Stimulated activated CD4-positive, alpha-beta T cell treated with anti-CD3 and anti-CD28 coated beads, Interleukin-4, amount 100 ng/mL, for 24 hours (primary cell): ENCODE results near the gene GNL2.

ENCODE experiments used
- DNase-seq: peaks from one replicate; pipeline ENCODE4 v3.0.0-alpha.2; 2020

The GNL2 gene

DNA sequence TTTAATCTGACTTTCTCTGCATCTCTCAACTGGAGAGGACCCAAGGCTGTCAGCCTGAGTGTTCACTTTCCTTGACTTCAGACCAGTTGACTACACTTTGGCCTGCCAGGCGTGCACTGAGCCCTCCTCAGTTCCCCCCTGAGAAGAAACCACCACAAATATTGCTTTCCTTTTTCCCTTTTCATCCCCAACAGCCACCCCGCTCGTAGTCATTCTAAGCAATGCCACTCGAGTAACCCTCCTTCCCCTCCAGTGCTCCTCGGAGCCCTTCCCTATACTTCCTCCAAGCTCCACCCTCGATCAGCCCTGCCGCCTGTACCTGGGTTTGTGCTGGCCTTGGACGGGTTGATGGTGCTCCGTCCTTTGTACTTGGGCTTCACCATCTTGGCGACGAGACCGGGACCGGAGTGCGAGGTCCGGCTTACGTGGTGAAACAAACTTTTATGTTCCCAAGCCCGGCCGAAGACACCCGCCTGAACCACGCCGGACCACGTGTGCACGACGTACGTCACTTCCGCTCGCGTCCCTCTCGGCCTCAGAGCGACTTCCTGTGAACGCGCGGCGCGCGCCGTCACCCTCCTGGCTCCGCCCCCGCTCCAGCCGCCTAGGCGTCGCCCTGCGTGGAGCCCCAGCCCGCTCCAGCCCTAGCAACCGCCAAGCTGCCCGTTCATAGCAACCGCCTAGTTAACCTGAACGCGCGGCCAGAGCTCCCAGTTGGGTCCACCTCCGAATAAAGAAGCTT, at the start of gene GNL2:
GNL2 (minus strand) TSS at position 498 of the 742 bp plus-strand sequence; CDS start at position 383, 115 bp downstream.
- DNase-seq: peak; percentile 96

DNA sequence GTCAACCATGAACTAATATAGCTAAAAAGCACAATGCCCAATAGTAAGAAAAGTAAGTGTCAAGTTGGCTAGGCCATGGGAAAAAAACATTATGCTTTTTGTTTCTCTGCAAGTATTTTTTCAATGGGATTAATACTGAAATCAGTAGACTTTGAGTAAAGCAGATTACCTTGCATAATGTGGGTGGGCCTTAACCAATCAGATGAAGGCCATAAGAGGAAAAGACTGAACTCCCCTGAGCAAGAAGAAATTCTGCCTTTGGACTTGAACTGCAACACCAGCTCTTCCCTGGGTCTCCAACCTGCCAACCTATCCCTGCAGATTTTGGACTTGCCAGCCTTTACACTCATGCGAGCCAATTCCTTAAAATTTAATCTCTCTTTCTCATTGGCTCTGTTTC, 45.3 kb upstream of the GNL2 start:
- no peak for DNase-seq

DNA sequence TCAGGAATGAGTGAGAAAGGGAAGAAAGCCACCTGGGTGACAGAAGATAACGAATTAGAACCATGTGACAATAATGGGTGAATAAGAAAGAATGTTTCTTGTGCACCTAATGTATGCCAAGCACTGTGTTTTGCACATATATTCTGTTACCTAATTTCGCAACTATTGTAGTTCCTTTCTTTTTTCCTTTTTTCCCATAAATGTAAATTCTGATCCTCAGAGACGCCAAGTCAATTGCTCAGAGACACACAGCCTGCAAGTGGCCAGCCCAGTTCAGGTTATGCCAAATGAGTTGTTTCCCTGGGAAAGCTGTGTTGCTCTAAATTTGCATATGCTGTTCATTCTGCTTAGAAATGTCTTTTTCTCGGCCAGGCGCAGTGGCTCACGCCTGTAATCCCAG, 40.7 kb upstream of the GNL2 start:
- DNase-seq: no peak

DNA sequence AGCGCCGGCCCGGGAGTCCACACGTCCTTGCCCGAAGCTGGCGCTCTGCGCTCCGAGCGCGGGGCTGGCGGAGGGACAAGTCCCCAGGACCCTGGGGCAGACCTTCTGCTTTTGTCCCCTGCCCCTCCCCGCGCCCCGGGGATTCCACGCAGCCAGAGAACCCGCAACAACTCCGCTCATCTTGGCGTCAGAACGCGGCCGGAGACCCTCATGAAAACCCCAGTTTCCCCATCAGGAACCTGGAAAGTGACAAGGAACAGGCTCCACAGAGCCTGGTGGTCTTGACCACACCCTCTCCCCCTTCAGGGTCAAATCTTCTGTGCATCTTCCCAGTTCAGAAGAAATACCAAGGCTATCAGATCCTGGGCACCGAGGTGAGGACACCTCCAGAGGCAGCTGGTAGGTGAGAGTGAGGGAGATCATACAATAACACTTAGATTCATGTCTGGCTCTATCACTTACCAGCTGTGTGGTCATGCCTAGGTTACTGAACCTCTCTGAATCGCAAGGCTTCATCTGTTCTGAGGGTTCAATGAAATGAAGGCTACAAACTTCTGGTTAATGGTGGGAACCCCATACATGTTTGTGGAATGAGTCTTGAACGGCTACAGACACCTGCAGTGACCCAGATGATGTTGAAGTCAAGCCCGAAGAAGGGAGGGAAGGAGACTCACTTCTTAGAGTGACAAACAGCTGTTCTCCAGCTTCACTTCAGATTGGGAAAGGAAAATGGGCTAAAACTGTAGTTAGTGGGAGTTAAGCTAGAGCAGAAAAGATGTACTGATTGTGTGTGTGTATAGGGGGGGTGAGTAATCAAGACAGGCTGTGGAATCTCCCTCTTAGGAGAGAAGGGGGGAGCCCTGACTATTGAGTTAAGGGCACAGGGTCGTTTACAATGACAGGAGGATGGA, 39.5 kb upstream of the GNL2 start:
- no peak for DNase-seq

DNA sequence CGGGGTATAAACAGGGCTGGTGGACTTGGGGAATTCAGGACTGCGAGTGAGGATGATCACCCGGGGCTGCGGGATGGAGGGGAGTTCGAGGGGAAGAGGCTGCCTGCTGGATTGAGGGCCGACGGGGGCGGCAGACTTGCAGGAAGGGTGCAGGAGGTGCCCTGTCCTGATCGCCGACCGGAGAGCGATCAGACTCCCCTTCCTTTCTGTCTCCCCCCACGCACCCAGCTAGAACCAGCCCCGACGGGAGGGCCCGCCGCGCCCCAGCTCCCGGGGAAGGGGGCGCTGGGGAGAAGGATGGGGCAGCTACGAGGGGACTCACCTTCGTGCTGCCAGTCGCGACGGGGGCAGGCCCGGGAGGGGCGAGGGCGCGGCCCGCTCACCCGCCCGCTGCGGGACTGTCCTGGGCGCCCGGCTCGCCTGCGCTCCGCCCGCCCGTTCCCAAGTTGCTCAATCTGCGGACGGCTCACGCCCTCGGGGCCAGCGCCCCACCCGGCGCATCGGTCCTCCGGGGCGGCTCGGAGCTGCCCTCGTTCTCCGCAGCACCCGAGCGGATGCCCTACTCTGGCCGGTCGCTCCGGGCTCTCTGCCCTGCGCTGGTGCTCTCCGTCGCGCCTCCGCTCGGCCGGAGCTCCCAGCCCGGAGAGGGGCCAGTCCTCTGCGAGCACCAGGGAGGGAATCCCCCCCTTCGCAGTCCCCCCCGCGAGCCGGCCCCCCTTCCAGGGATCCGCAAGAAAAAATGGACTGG, 38.7 kb upstream of the GNL2 start, which contains the start of gene RSPO1:
RSPO1 (minus strand) TSS at position 649 of the 748 bp plus-strand sequence. CDS start 5,231 bp downstream, outside the sequence.
- no peak for DNase-seq

DNA sequence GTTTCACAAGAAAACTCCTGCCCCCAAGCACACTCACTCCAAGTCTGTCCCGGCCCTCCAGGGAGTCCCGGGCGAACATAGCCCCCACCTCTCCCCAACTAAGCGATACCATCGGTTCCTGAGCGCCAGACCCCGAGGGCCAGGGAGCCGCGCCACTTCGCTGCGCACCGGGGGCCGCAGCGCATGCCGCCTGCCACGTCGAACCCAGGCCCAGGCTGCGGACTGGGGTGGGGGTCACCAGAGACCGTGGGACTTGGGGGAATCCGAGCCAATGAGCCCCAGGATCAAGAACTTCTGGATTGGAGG, 38.2 kb upstream of the GNL2 start:
- DNase-seq: no peak

DNA sequence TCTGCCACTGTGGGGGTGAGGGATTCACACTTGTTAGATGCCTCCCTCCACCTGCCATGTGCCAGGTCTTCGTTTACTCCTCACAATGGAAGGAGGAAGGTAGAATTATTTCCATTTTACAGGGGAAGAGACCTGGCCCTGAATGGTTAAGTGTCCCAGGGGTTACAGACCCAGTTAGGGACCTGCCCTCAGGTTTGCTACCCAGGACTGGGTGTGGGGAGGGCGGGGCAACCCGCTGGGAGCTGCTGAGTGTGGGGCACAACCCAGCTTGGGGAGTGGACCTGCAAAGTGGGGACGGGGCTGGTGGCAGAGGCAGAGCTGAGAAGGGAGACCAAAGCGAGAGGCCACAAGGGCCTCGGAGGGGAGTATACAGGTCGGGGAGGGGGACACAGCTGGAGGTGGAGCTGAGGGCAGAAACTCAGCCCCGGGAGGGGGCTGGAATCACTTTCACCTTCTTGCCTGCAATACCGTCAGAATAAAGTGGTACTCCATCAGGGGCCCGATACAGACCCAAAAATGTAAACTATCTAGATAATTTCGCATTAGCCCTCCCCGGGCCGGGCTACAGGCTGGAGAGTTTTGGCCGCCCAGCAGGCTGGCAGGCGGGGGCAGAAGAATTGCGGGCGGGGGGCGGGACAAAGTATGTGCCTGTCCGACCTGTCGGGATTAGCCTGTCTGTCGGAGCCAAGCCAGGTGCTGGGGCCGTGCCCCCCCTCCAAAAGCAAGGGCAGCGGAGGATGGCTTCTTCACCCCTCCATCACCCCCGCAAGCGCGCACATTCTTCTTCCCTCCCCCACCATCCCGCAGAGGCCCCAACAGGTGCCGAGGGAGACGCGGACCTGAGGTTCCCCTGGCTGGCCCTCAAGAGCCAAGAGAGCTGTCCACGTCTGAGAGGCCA, 37.6 kb upstream of the GNL2 start:
- no peak for DNase-seq

DNA sequence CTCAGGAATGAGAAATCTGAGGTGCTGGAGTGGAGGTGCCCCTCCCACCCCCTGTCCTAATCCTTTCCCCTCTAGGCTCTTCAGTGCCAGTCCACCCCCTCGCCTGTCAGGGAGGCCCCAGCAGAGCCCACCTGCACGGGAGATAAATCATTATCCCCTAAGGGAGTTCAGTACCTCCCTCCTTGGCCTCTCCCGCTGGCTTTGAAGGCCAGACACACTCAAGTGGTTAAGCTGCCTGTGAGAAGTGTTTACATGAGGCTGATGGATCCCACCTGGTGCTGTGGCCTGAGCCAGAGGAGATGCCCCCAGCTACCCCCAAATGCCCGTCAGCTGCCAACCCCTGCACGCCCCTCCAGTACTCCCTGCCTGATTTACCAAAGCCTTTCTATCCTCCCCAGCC, 35.3 kb upstream of the GNL2 start:
- no peak for DNase-seq

DNA sequence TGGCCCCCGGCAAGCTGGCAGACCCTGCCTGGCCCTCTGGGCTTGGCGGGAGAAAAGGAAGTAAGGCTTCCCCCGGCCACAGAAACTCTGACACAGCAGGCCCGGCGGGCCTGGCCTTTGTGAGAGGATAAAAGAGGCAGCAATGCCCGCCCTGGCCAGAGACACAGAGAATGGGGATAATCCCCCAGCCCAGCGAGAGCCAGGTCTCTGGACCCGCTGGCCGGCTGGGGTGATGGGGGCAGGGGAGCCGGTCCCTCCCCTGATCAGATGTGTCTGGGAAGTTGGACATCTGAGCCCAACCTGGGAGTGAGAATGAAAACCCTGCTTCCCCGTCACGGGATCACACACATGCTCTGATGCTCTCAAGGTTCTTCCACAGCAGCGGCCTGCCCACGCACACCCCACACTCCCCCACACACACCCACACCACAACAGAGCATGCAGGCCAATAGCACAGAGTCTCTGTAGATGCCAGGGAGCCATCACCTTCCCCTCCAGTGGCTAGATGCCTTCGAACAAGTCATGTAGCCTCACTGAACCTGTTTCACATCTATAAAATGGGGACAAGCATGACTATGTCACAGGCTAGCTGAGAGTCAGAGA, 34.8 kb upstream of the GNL2 start:
- no peak for DNase-seq

DNA sequence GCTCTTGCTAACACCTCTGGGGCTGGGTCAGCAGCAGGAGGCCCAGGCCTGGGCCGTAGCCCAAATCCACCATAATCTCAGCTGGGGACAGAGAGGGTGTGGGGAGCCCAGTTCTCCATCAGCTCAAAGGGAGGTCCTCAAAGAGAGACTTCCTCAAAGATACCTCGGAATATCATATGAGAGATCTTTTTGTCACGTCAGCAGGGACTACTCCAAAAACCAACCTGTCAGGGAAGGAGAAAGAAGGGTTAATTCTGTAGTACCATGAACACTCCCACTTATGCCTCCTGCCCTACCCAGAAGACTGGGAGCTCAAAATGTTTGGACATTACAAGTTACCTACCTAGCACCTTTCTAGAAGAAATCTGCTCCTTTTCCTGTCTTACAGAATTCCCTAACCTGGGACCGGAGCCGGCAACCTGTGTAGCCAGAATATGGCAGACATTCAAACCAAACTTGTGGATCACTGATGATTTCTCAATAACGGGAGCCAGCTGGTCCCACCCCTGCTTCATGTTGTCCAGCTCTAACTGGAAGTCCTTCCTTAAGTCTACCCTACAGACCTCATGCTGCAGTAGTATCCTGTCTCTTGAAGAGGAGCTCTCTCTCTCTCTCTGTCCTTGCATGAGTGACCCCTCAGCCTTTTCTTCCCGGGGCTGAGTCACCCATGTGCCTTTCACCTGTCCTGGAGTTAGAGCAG, 34.1 kb upstream of the GNL2 start:
- no peak for DNase-seq

DNA sequence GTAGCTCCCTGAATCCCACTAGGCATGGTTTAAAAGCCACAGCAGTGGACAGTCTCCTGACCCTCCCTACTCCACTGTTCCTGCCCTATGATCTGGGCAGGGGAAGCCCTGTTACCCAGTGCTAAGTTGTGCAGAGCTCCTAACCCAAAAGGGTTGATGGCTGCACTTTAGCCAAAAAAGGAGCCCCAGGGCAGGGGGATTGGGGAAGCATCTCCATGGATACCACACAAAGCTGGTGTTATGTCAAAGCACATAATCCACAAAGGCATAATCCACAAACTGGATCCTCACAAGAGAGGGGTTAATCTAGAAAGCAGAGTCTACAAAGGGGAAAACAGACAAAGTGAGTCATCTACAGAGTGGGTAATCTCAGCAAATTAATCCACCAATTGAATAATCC, 33.3 kb upstream of the GNL2 start:
- DNase-seq: no peak

DNA sequence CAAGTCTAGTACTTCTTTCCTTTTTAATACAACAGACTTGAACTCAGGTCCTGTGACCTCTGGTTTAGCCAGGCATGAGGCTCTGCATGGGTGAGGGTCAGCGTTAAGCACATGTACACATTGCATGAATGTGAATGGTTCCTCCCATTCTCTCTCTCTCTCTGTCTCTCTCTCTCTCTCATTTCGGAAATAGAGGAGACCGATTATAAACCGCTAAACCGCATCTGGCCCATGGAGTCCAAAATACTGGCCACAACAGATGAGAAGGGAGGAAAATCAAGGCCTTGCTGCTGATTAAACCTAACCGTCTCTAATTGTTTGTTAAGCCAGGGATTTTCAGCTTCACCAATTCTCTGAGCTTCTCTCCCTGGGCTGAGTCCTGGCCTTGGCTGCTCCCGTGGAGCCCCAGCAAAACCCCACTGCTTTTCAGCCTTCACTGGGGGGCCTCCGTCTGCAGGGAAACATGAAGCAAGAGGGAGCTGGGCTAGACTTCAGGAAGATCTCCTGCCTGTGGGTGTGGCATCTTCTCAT, 32.4 kb upstream of the GNL2 start:
- no peak for DNase-seq

DNA sequence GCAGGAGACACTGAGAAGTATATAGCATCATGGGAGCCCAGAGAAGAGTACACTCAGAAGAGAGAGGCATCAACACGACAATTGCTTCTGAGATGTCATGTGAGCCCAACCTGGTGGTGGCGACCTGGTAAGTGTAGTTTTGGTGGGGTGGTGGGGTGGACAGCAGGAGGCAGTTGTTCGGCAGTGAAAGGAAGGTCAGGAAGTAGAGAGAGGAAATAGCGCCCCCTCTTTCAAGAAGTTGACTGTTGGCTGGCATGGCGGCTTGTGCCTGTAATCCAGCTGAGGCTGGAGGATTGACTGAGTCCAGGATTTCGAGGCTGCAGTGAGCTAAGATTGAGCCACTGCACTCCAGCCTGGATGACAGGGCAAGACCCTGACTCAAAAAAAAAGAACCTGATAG, 26.4 kb upstream of the GNL2 start:
- no peak for DNase-seq

DNA sequence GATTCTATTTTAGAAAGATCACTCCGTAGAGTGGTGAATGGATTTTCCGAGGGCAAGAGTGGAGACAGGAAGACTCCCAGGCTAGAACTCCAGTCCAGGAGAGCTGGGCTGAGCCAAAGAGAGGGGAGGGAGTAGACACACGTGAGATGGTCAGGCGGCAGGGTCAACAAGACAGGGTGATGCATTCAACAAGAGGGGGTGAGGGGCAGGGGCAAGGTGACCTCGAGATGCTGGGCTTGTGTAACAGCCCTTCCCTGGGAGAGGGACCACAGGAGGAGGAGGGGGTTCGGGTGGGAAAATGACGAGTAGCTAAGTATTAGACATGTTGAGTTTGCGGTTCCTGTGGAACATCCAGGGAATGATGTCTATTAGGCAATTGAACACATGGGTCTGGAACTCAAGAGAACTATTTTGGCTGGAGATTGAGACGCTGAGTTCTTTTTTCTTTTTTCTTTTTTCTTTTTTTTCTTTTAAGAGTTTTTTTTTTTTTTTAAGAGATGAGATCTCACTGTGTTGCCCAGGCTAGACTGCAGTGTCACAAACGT, 25.7 kb upstream of the GNL2 start:
- no peak for DNase-seq

DNA sequence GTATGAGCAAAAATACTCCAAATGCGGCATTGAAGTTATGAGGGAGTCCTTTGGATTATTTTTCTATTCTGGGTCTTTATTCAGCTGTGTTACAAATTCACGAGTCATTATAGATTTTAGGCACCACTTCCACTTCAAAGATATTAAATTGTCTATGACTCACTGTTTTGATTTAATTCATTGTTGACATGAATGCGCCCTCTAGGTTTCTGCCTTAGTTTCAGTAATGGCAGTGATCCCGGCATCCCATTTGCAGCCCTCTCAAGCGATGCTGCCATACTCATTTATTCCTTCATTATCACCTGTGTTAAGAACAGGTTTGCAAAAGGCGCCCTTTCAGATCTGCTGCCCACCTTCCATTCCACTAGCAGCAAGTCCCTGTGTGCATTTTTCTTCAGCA, 25.0 kb upstream of the GNL2 start:
- DNase-seq: no peak

DNA sequence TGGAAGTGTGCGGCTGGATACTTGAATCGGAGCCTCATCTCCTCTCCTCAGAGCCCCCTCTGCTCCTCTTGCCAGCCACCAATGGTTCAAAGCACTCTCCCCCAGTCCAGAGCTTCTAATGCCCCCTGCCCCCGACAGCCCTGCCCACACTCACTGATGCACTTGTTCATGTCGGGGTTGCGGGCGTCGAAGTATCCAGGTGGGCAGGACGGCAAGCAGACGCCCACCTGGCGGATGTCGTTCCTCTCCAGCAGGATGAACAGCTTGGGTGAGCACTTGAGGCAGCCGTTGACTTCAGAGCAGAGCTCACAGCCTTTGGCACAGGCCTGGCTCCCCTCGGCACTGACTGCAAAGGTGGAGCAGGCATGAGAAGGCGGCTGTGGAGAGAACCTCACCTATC, 20.6 kb upstream of the GNL2 start:
- DNase-seq: no peak

DNA sequence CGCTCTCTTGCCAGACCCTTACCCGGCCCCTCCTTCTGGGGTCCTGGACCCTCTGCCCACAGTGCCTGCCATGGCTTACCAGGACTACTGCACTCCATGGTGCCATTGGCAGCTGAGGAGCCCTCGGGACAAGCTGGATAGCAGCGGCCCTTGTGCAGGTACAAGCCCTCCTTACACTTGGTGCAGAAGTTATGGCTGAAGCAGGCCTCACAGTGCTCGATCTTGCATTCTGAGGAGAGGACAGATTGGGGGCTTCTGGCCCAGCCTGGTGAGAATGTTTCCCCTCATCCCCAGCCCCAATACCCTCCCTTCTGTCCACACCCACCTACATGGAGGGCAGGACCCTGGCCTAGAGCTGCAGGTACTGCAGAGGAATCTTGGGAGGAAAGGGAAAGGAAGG, 18.4 kb upstream of the GNL2 start:
- no peak for DNase-seq

DNA sequence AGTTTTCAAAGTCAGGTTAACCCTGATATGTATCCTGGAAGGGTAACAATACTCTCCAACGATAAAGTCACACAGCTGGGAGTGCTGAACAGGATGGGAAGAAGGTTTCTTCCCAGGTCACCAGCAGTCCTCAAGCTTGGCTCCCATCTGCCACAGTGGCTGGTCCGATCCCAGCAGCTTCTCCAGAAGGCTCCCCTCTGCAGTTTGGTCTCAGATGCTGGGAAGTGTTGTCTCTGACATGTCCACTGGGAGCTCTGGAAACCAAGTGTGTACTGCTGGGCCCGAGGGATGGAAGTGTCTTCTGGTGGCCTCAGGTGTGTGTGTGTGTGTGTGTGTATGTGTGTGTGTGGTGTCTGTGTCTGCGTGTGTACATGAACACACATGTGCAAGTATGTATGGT, 16.4 kb upstream of the GNL2 start:
- no peak for DNase-seq

DNA sequence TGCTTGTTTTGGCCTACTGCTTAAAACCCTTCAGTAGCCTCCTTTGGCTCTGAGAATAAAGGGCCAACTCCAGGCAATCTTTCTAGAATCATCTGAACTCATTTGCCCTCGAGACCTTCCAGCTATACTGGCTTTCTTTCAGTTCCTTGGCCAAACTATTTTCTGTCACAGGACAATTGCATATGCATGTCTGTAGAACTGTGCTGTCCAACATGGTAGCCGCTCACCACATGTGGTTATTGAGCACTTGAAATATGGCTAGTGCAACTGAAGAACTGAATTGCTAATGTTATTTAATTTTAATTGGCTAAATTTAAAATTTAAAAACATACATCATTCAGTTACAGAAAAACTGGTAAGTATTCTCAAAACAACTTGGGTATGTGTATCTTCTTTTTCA, 14.3 kb upstream of the GNL2 start:
- no peak for DNase-seq

DNA sequence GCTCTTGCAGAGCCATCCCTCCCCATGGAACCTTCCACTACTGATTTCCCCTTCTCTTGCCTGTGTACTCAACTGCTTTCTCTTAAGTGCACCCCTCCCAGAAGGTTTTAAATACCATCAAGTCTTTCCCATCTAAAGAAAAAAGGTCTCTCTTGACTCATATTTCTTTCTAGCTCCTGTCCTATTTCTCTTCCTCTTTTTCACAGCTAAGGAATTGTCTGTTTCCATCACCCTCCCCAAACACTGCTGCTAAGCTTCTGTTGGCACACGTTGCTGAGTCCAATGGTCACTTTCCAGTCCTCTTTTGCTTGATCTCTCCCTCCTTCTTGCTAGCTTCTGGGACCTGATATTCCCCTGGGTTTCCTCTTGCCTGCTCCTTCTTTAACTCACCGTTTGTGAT, 13.3 kb upstream of the GNL2 start:
- no peak for DNase-seq
